GM12878 (cell line): ENCODE data around the gene AAR2. TPM values are rescaled to one million over a fixed set of nuclear protein-coding genes. Genes with fewer than 3 reads are reported as not detected.
A peak's percentile ranks its signal among the peaks of the same experiment; 100 is the strongest.

ENCODE experiments used
- BCL3 ChIP-seq: IDR thresholded peaks from 2 replicates; pipeline ENCODE4 v1.6.1; 2011; ENCODE audit warnings: borderline replicate concordance, low read depth, mild to moderate bottlenecking, moderate library complexity, low read length; ENCODE audit not compliant: insufficient read depth, poor library complexity, severe bottlenecking
- CEBPB ChIP-seq, 2 experiments: fragments of 150-350 bp in 1 of 2; IDR thresholded peaks; 2 replicates each; pipeline ENCODE4 v1.6.1; 2012 to 2014; ENCODE audit warnings: low read depth in 2 of 2, low read length in 2 of 2, borderline replicate concordance in 1 of 2, inconsistent platforms in 1 of 2
- CHD2 ChIP-seq: IDR thresholded peaks from 2 replicates; pipeline ENCODE4 v1.6.1; 2011; ENCODE audit warnings: low read depth, low read length, improper control_type of control experiment, borderline replicate concordance
- CREB1 ChIP-seq: IDR thresholded peaks from 2 replicates; pipeline ENCODE4 v1.6.1; 2012; ENCODE audit warnings: low read depth, mild to moderate bottlenecking, inconsistent platforms
- EGR1 ChIP-seq, 2 experiments: IDR thresholded peaks; 1 replicate in 1 of 2; 2 replicates in 1 of 2; pipeline ENCODE4 v1.6.1; 2011 to 2012; ENCODE audit warnings: low read depth in 2 of 2, low read length in 2 of 2, borderline replicate concordance in 1 of 2, mild to moderate bottlenecking in 1 of 2, moderate library complexity in 1 of 2
- FOXM1 ChIP-seq: IDR thresholded peaks from 2 replicates; pipeline ENCODE4 v1.6.1; 2012; ENCODE audit warnings: low read depth, mild to moderate bottlenecking, inconsistent platforms, low read length, moderate library complexity
- GATAD2B ChIP-seq: fragments of 450-650 bp; conservative IDR thresholded peaks from 2 replicates; pipeline ENCODE4 v1.6.1; 2017; ENCODE audit warnings: low read depth, mild to moderate bottlenecking, moderate library complexity
- HDAC6 ChIP-seq: fragments of 200-600 bp; sonication (generic); IDR thresholded peaks from one replicate; pipeline ENCODE4 v1.8.0; 2017; ENCODE audit warnings: antibody characterized with exemption; ENCODE audit not compliant: unreplicated experiment
- HDGF ChIP-seq: fragments of 450-650 bp; IDR thresholded peaks from 2 replicates; pipeline ENCODE4 v1.6.1; 2016; ENCODE audit warnings: antibody characterized with exemption
- MLLT1 ChIP-seq: fragments of 450-650 bp; IDR thresholded peaks from 2 replicates; pipeline ENCODE4 v1.6.1; 2016; ENCODE audit warnings: mild to moderate bottlenecking
- PAX8 ChIP-seq: fragments of 450-650 bp; IDR thresholded peaks from 2 replicates; pipeline ENCODE4 v1.6.1; 2017; ENCODE audit warnings: mild to moderate bottlenecking, moderate library complexity
- PML ChIP-seq: IDR thresholded peaks from 2 replicates; pipeline ENCODE4 v1.6.1; 2012; ENCODE audit warnings: low read length, inconsistent platforms
- POU2F2 ChIP-seq: IDR thresholded peaks from 3 replicates; pipeline ENCODE4 v1.6.1; 2011; ENCODE audit warnings: low read depth, mild to moderate bottlenecking, low read length, borderline replicate concordance
- RAD51 ChIP-seq: fragments of 450-650 bp; IDR thresholded peaks from 2 replicates; pipeline ENCODE4 v1.6.1; 2016; ENCODE audit warnings: moderate library complexity, mild to moderate bottlenecking, inconsistent platforms
- RBBP5 ChIP-seq: fragments of 200-600 bp; sonication (generic); conservative IDR thresholded peaks from 2 replicates; pipeline ENCODE4 v1.6.1; 2016
- SMC3 ChIP-seq: IDR thresholded peaks from 2 replicates; pipeline ENCODE4 v1.6.1; 2011; ENCODE audit warnings: low read length, improper control_type of control experiment, borderline replicate concordance
- SP1 ChIP-seq: IDR thresholded peaks from one replicate; pipeline ENCODE4 v1.6.1; 2011; ENCODE audit warnings: low read depth, low read length
- ZBTB33 ChIP-seq: fragments of 450-650 bp; IDR thresholded peaks from 2 replicates; pipeline ENCODE4 v1.6.1; 2017; ENCODE audit warnings: mild to moderate bottlenecking
- ZNF217 ChIP-seq: fragments of 450-650 bp; IDR thresholded peaks from 2 replicates; pipeline ENCODE4 v1.6.1; 2017; ENCODE audit warnings: antibody characterized with exemption, mild to moderate bottlenecking
- ZNF384 ChIP-seq: IDR thresholded peaks from 2 replicates; pipeline ENCODE4 v1.6.1; 2012; ENCODE audit warnings: low read depth, mild to moderate bottlenecking, low read length, improper control_type of control experiment, borderline replicate concordance
- ZNF592 ChIP-seq: fragments of 450-650 bp; IDR thresholded peaks from 2 replicates; pipeline ENCODE4 v1.6.1; 2017; ENCODE audit warnings: mild to moderate bottlenecking, moderate library complexity
- polyA plus RNA-seq, 11 experiments: library from polyadenylated mRNA; depleted of rRNA in 4 of 11; unstranded in 6 of 11; stranded (reverse) in 5 of 11; fragments of >200 nt; fragmentation: Nextera tagmentation in 4 of 11; fragmentation: Illumina TruSeq in 1 of 11; extraction: Ambion mirVana in 4 of 11; extraction: Trizol in 1 of 11; gene quantifications; 1 replicate in 1 of 11; 2 replicates in 10 of 11; pipeline versions ENCODE4 v1.2.1 to v1.2.3, GENCODE V29; 2011 to 2016; ENCODE audit warnings: inconsistent platforms in 2 of 11, missing spikeins in 2 of 11, low read depth in 1 of 11
- total RNA-seq, 4 experiments: library from RNA; depleted of rRNA in 3 of 4; stranded (reverse); fragments of >200 nt in 3 of 4; fragmentation: Illumina TruSeq in 1 of 4; extraction: Trizol in 1 of 4; gene quantifications; 2 replicates each; pipeline versions ENCODE4 v1.2.1 to v1.2.3, GENCODE V29; 2013 to 2021

The AAR2 gene
- total and polyA plus RNA-seq, 10 of the 15 experiments (the other 5 are each of a cell fraction or from before 2014, with no cell fraction given): 6.5 to 41.7 (median 30.3) TPM

- TF ChIP-seq BCL3 (no peak), ZNF217 (no peak), HDGF (no peak), SP1 (peak; percentile 69), GATAD2B (peak; percentile 54; the same call in 1 of the 2 replicates), EGR1 (IDR thresholded peaks at IDR 0.05; ENCODE audit: borderline replicate concordance in 1 of 2, low read depth in 2 of 2, low read length in 2 of 2) (peak in 1 of 2 experiments; percentile 60; a peak in 1 of 3 replicates), CHD2 (peak; percentile 70; the same call in 1 of the 2 replicates), MLLT1 (peak; percentile 63), PAX8 (no peak), FOXM1 (no peak), POU2F2 (peak; percentile 80; the same call in 1 of the 3 replicates), ZNF384 (no peak), CREB1 (peak; percentile 79), CEBPB (IDR thresholded peaks at IDR 0.05; ENCODE audit: borderline replicate concordance in 1 of 2, low read depth in 2 of 2, low read length in 2 of 2) (no peak), ZNF592 (no peak), SMC3 (0 out of 2 replicates have a peak, but pooled peaks have one; percentile 11), HDAC6 (no peak), ZBTB33 (no peak), RBBP5 (no peak), RAD51 (no peak), PML (peak; percentile 85)
These were observed at the start of gene AAR2 (continued) for GRCh38 chr20:36235892-36236785.
